ENCODE results near the gene TTLL10.
"Not testable (repeated sequence)": the region's sequence is repeated elsewhere in the genome, so short reads cannot be mapped to it uniquely, and the experiment has no call there.

The TTLL10 gene

GRCh38 chr1:1171546-1172340, 1.9 kb upstream of the TTLL10 start:
- DNase-seq (ENCODE audit: low read depth in 2 of 2): peak; percentile 12 to 26

- DNase-seq (ENCODE audit: low read depth in 2 of 2): no peak
Measured at GRCh38 chr1:1173061-1173792, 453 bp upstream of the TTLL10 start.

- no peak for DNase-seq (ENCODE audit: low read depth in 2 of 2)
Measured at GRCh38 chr1:1175221-1176062, 1.8 kb downstream of the TTLL10 start.

GRCh38 chr1:1176063-1176761, 2.5 kb downstream of the TTLL10 start:
- not testable (repeated sequence) for DNase-seq (ENCODE audit: low read depth in 2 of 2)

GRCh38 chr1:1176931-1177330, 3.3 kb downstream of the TTLL10 start:
- DNase-seq (ENCODE audit: low read depth in 2 of 2): no peak

- no peak for DNase-seq (ENCODE audit: low read depth in 2 of 2)
Measured at GRCh38 chr1:1177452-1178206, 3.9 kb downstream of the TTLL10 start.

- DNase-seq (ENCODE audit: low read depth in 2 of 2): no peak
Measured at GRCh38 chr1:1178794-1179331, 5.2 kb downstream of the TTLL10 start.

GRCh38 chr1:1179346-1179982, 5.8 kb downstream of the TTLL10 start:
- no peak for DNase-seq (ENCODE audit: low read depth in 2 of 2)

GRCh38 chr1:1179983-1180861, 6.5 kb downstream of the TTLL10 start:
- no peak for DNase-seq (ENCODE audit: low read depth in 2 of 2)

GRCh38 chr1:1181129-1181937, 7.7 kb downstream of the TTLL10 start:
- no peak for DNase-seq (ENCODE audit: low read depth in 2 of 2)

- no peak for DNase-seq (ENCODE audit: low read depth in 2 of 2)
Measured at GRCh38 chr1:1181938-1182410, 8.3 kb downstream of the TTLL10 start.

GRCh38 chr1:1182491-1183220, 9.0 kb downstream of the TTLL10 start:
- no peak for DNase-seq (ENCODE audit: low read depth in 2 of 2)

- no peak for DNase-seq (ENCODE audit: low read depth in 2 of 2)
Measured at GRCh38 chr1:1183221-1183747, 9.6 kb downstream of the TTLL10 start.

GRCh38 chr1:1183833-1184775, 10.4 kb downstream of the TTLL10 start:
- DNase-seq (ENCODE audit: low read depth in 2 of 2): no peak

GRCh38 chr1:1185101-1185765, 11.6 kb downstream of the TTLL10 start:
- no peak for DNase-seq (ENCODE audit: low read depth in 2 of 2)
